GM19438 (cell line): ENCODE measurements around the gene PRH2.

Source experiments
- ATAC-seq: cut with Tn5 transposase; IDR thresholded peaks from one replicate; pipeline ENCODE4 v1.9.1; 2021; ENCODE audit warnings: low read depth; ENCODE audit not compliant: unreplicated experiment

PRH2 gene

GRCh38 chr12:10928746-10929286 is at the start of gene PRH2:
Gene PRH2 (plus strand): TSS chr12:10929236. CDS start chr12:10929274, 38 bp downstream.
- no peak for ATAC-seq

DNA sequence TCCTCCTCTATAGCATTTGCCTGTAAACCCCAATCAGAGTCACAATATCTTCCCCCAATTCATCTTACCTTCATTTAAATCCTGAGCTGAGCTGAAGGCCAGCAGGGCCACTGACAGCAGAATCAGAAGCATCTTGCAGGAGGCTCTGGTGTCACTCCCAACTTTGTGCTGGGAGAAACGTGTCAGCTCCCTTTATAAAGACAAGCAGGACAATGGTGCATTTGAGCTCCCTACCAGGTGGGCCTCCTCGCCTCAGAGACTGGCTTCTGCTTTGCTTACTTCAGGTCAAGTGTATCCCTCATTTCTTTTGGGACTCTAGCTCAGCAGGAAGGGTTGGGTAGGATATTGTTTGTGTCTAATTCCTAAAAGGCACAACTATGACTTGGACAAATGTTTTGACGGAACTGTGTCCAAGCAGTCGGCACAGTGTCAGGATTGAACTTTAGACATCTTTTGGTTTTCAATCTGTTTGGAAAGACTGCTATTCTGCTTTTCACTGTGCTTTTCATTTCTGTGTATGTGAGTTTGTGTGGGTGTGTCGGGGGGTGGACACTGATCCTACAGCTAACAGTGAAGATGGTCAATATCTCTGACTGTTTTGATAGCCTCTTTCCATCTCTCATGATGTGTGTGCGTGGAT is 44.8 kb upstream of the PRH2 start, which contains the start of gene PRH1:
Gene PRH1, minus strand, starts transcription at position 170 of the 640 bp plus-strand sequence. Its CDS starts 38 bp downstream, at position 132.
- ATAC-seq = no peak

DNA sequence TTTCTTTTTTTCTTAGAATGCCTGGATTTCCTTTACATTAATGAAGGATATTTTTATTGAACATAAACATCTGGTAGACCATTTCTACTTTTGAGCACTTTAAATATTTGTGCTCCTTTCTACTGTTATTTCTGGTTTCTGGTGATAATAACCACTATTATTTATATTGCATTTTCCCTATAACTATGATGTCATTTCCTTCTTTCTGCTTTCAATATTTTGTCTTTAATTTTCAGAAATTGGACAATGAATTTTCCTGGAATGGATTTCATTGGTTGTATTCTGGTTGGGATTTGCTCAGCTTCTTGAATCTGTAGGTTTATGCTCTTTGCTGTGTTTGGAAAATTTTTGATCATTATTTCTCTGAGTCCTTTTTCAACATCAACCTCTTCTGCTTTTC is 39.8 kb upstream of the PRH2 start:
- no peak for ATAC-seq

DNA sequence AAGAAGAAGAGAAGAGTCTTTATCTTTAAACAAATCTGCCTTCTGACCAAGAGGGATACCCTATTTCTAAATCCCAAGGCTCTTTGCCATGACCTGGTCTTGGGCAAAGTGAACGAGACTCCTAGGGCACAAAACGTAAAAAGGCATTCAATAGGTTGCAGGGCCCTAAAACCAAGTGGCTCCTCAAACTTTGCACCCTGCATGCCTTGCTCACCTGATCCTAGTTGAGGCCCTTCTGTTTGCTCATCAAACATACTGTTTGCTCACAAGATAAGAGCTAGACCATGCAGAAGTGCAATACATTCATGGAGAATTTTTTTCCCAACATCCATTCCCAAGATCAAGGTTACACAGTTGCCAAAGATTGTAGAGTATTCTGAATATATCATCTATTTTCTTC is 37.1 kb upstream of the PRH2 start:
- no peak for ATAC-seq

DNA sequence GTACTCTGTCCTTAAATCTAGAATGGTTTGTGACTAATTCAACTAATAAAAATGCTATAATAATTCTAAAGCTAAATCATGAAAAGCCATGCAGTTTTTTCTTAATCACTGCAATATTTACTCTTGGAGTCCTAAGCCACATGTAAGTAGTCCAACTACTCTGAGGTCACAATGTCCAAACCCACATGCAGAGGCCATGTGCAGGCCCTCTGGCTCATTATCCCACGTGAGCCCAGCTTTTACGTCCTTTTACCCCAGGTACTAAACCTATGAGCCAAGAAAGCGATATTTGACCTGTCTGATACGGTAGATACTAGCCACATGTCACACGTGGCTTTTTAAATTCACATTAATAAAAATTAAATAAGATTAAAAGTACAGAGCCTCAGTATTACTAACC is 32.2 kb upstream of the PRH2 start:
- ATAC-seq = no peak

DNA sequence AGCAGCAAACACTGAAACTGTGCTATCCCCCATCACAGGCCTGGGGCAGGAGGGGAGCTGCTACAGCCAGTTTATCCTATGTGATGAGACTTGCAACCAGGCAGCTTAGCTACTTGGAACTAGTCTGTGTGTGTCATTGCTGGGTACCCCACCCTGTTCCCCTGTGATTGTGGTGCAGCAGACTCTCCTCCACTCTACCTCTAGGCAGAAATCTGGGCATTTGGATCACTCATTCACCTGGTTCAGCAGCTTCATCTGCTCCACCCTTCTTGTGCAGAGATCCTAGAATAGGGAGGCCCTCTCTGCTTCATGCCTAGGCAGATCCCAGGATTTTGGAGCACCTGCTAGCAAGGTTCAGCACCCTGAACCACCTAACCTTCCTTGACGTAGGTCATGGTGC is 28.5 kb upstream of the PRH2 start:
- ATAC-seq = no peak

GRCh38 chr12:10900972-10901371 is 28.1 kb upstream of the PRH2 start:
- ATAC-seq = no peak

GRCh38 chr12:10901427-10901826 is 27.6 kb upstream of the PRH2 start:
- ATAC-seq = no peak

DNA sequence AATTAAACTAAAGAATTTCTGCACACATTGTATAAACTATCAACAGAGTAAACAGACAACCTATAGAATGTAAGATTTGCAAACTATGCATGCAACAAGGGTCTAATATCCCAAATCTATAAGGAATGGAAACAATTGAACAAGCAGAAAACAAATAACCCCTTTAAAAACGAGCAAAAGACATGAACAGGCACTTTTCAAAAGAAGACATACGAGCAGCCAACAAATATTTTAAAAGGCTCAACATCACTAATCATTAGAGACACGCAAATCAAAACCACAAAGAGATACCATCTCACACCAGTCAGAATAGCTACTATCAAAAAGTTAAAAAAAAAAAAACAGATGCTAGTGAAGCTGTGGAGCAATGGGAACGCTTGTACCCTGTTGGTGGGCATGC is 24.4 kb upstream of the PRH2 start:
- ATAC-seq = no peak

GRCh38 chr12:10909462-10909861 is 19.6 kb upstream of the PRH2 start, which contains the start of gene TAS2R13:
Gene TAS2R13 (minus strand): TSS chr12:10909562. CDS start chr12:10909298, 264 bp downstream.
- ATAC-seq = no peak

GRCh38 chr12:10910380-10910779 is 18.7 kb upstream of the PRH2 start:
- no peak for ATAC-seq

DNA sequence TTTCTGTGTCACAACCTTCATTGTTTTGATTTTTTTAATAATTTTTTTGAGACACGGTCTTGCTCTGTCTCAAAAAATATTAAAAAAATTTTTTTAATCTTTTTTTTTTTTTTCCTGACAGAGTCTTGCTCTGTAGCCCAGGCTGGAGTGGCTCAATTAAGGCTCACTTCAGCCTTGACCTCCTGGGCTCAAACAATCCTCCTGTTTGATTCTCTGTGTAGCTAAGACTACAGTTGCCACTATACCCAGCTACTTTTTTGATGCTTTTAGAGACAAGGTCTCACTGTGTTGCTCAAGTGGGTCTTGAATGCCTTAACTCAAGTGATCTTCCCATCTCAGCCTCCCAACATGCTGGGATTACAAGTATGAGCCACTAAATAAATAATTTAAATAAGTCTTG is 9.2 kb upstream of the PRH2 start:
- ATAC-seq = no peak

- ATAC-seq = no peak
These were observed 2.8 kb upstream of the PRH2 start for GRCh38 chr12:10926269-10926668.

DNA sequence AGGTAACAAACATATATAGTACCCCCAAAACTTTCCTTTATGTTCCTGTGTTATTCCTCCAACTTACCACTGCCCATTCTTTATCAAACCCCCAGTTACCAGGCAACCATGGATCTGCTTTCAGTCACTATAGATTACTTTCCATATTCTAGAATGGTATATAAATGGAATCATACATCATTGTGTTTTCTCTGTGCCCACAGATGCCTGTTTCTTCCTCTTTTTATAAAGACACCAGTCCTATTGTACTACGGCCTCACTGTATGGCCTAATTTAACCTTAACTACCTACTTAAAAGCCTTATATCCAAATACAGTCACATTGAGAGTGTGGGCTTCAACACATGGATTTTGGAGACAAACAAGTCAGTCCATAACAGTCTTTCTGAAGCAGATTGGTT is 7.5 kb downstream of the PRH2 start:
- ATAC-seq = no peak

- ATAC-seq = no peak
These were observed 10.1 kb downstream of the PRH2 start, which contains the start of gene TAS2R14 for GRCh38 chr12:10939163-10939562. Gene TAS2R14 (minus strand): TSS chr12:10939263. CDS start chr12:10939207, 56 bp downstream.

DNA sequence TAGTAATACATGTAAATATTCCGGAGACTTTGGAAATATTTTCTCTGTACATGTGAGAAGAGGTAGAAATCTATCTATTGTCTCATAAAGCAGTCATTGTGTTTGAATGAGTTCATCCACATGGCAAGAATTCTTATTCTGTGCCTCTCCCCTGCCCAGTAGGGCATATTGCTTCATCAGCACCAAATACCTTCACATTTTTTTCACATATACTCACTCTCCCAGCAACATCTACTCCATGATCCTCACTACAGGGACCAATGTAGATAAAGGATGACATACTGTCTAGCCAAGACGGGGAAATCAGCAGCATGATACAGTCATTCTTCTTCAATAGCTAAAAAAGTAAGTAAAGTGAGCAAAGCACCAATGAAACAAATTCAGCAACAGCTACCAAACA is 11.4 kb downstream of the PRH2 start:
- no peak for ATAC-seq

GRCh38 chr12:10941369-10941768 is 12.3 kb downstream of the PRH2 start:
- no peak for ATAC-seq

DNA sequence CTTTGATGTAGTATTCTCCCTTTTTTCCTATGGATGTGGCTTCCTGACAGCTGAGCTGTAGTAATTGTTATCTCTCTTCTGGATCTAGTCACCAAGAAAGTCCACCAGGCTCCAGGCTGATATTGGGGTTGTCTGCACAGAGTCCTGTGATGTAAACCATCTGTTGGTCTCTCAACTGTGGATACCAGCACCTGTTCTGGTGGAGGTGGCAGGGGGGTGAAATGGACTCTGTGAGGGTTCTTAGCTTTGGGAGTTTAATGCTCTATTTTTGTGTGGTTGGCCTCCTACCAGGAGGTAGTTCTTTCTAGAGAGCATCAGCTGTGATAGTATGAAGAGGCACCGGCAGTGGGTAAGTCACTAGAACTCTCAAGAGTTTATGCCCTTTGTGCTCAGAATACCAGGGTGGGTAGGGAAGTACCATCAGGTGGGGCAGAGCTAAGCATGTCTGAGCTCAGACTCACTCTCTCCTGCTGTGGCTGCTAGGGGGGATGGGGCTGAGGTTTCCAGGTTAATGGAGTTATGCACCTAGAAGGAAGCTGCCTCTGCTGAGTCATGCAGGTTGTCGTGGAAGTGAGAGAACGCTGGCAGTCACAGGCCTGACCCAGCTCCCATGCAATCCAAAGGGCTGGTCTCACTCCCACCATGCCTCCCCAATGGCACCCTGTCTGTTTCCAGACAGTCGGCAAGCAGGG is 13.0 kb downstream of the PRH2 start:
- ATAC-seq = no peak

- ATAC-seq = no peak
These were observed 14.1 kb downstream of the PRH2 start for GRCh38 chr12:10943167-10943566.

- no peak for ATAC-seq
These were observed 23.6 kb downstream of the PRH2 start for GRCh38 chr12:10952645-10953044.

DNA sequence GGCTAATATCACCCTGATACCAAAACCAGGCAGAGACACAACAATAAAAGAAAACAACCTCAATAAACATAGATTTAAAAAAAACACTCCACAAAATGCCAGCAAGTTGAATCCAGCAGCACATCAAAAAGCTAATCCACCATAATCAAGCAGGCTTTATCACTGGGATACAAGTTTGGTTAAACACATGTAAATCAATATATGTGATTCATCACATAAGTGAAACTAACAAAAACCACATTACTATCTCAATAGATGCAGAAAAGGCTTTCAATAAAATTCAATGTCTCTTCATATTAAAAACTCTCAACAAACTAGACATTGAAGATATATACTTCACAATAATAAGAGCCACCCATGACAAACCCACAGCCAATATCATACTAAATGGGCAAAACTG is 27.0 kb downstream of the PRH2 start:
- no peak for ATAC-seq

DNA sequence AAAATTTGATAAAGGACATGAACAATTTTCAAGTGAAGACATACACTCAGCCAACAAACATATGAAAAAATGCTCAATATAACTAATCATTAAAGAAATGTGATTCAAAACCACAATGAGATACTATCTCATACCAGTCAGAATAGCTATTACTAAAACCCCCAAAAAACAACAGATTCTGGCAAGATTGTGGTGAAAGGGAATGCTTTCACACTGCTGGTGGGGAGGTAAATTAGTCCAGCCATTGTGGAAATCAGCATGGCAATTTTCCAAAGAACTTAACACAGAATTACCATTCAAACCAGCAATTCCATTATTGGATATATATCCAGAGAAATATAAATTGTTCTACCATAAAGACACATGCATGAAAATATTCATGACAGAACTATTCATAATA is 28.7 kb downstream of the PRH2 start:
- ATAC-seq = no peak
